Middle frontal gyrus (tissue), 1 donor: ENCODE data around the gene SPINK5.

Experiments used
- DNase-seq: peaks from one replicate; pipeline ENCODE4 v3.0.0-alpha.2; 2015; ENCODE audit warnings: low spot score; ENCODE audit errors: extremely low spot score

SPINK5 gene

GRCh38 chr5:148172377-148172776 lies 108.6 kb downstream of the SPINK5 start:
- no peak for DNase-seq

GRCh38 chr5:148176480-148176879 lies 112.7 kb downstream of the SPINK5 start:
- DNase-seq: no peak

DNA sequence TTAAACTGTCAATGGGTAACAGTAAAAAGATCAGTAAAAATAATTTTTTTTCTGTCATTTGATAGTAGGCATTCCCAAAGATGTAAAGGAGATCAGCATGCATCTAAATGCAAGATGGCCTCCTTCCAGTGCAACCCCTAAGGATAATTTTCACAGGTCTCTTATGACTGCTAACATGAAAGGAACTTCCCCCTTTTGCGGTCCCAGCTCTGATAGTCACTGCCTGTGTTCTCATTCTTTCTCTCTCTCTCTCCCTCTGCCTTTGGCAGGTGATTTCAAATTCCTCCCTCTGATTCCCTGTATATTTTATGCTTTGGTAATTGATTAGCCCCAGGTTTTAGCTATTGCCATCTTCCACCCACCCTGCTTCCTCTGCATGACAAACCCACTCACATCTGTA lies 113.4 kb downstream of the SPINK5 start:
- no peak for DNase-seq

- DNase-seq: no peak
These were observed 115.5 kb downstream of the SPINK5 start for GRCh38 chr5:148179234-148179824.

- no peak for DNase-seq
These were observed 122.6 kb downstream of the SPINK5 start for GRCh38 chr5:148186248-148187003.
